NCI-H1105 (cell line): ENCODE results near the gene MTX3.

ENCODE experiments used
- DNase-seq: peaks from one replicate; lab custom pipeline; 2025; lab: John Stamatoyannopoulos, UW

The MTX3 gene

GRCh38 chr5:79934681-79935080 lies 56.4 kb downstream of the MTX3 start:
- DNase-seq, result no peak

- no peak for DNase-seq
Observed at GRCh38 chr5:79932510-79933504, 58.3 kb downstream of the MTX3 start.

- DNase-seq, result no peak
Observed at GRCh38 chr5:79931866-79932265, 59.2 kb downstream of the MTX3 start.

GRCh38 chr5:79931409-79931808 lies 59.7 kb downstream of the MTX3 start:
- DNase-seq, result no peak

- no peak for DNase-seq
Observed at GRCh38 chr5:79929095-79929494, 62.0 kb downstream of the MTX3 start.
